Tongue (tissue), 2 donors: ENCODE results near the gene SPIRE2. TPM values are rescaled to one million over a fixed set of nuclear protein-coding genes. Genes with fewer than 3 reads are reported as not detected.
A peak's percentile ranks its signal among the peaks of the same experiment; 100 is the strongest.

Experiments used
- DNase-seq: peaks from one replicate; pipeline ENCODE4 v3.0.0-alpha.2; 2015
- total RNA-seq: library from RNA; depleted of rRNA; stranded (reverse); fragments of >200 nt; gene quantifications from one replicate; pipeline ENCODE4 v1.2.3, GENCODE V29; 2014

The SPIRE2 gene
- total RNA-seq, 1 donor from 2014 or later: 2.5 TPM

GRCh38 chr16:89915303-89916232, 87.3 kb downstream of the SPIRE2 start:
- no peak for DNase-seq

GRCh38 chr16:89917773-89918452, 89.6 kb downstream of the SPIRE2 start:
- DNase-seq: peak; percentile 76

- peak; percentile 50 for DNase-seq
Observed at GRCh38 chr16:89918453-89919347, 90.4 kb downstream of the SPIRE2 start, which contains the start of gene MC1R. Gene MC1R (plus strand): TSS chr16:89918862. CDS start chr16:89919259, 397 bp downstream.

- no peak for DNase-seq
Observed at GRCh38 chr16:89919535-89920406, 91.5 kb downstream of the SPIRE2 start.

GRCh38 chr16:89920723-89921122, 92.4 kb downstream of the SPIRE2 start:
- no peak for DNase-seq

Other genes starting within 250 kb of the SPIRE2 start
- 0.21 TPM for gene DPEP1, start 214.8 kb upstream of the SPIRE2 start, total RNA-seq
- gene CHMP1A, start 170.8 kb upstream of the SPIRE2 start, total RNA-seq: 74.9 TPM
- gene SPATA33, start 170.6 kb upstream of the SPIRE2 start, total RNA-seq: 3.0 TPM
- gene CDK10, start 141.8 kb upstream of the SPIRE2 start, total RNA-seq: 45.5 TPM
- 10.9 TPM for gene SPATA2L, start 126.8 kb upstream of the SPIRE2 start, total RNA-seq
- 10.1 TPM for gene VPS9D1, start 107.6 kb upstream of the SPIRE2 start, total RNA-seq
- gene ZNF276, start 106.9 kb upstream of the SPIRE2 start, total RNA-seq: 28.5 TPM
- 18.7 TPM for gene FANCA, start 11.8 kb upstream of the SPIRE2 start, total RNA-seq
- 227 TPM for gene TCF25, start 45.1 kb downstream of the SPIRE2 start, total RNA-seq
- gene MC1R, start 90.4 kb downstream of the SPIRE2 start, total RNA-seq: 1.6 TPM
- 23.4 TPM for gene TUBB3, start 94.9 kb downstream of the SPIRE2 start, total RNA-seq
- 87.4 TPM for gene DEF8, start 120.3 kb downstream of the SPIRE2 start, total RNA-seq
- 2.3 TPM for gene DBNDD1, start 191.0 kb downstream of the SPIRE2 start, total RNA-seq
- not detected for gene PRDM7, start 248.9 kb downstream of the SPIRE2 start, total RNA-seq